Activated CD8-positive, alpha-beta T cell treated with anti-CD3 and anti-CD28 coated beads for 36 hours (primary cell): ENCODE data around the gene SPATS2L. TPM values are rescaled to one million over a fixed set of nuclear protein-coding genes. Genes with fewer than 3 reads are reported as not detected.

Experiments
- ATAC-seq: fragments of 200-7000 bp; cut with Tn5 transposase; one replicate; pipeline ENCODE4 v1.10.0; 2021; ENCODE audit warnings: mild to moderate bottlenecking, moderate library complexity
- CTCF ChIA-PET: fragments of 350-600 bp; sonication (Branson Sonifier 250); formaldehyde crosslinking; loops from one replicate; lab custom pipeline; 2021; ENCODE audit warnings: antibody characterized with exemption; lab: Charles Lee
- POLR2A ChIA-PET: fragments of 350-600 bp; sonication (Branson Sonifier 250); formaldehyde crosslinking; loops from one replicate; lab custom pipeline; 2021; ENCODE audit warnings: antibody characterized with exemption; lab: Charles Lee
- DNase-seq: peaks from one replicate; pipeline ENCODE4 v3.0.0-alpha.2; 2020
- H3K27ac Mint-ChIP-seq: one replicate; pipeline ENCODE4 v1.8.0; 2021; ENCODE audit warnings: mild to moderate bottlenecking, mixed read lengths
- H3K27me3 Mint-ChIP-seq: one replicate; pipeline ENCODE4 v1.8.0; 2021; ENCODE audit warnings: mixed read lengths
- H3K36me3 Mint-ChIP-seq: one replicate; pipeline ENCODE4 v1.8.0; 2021; ENCODE audit warnings: low read depth, mixed read lengths
- H3K4me1 Mint-ChIP-seq: one replicate; pipeline ENCODE4 v1.8.0; 2021; ENCODE audit warnings: low read depth, mixed read lengths
- H3K4me3 Mint-ChIP-seq: one replicate; pipeline ENCODE4 v1.8.0; 2021; ENCODE audit warnings: mild to moderate bottlenecking, moderate library complexity, mixed read lengths
- H3K9me3 Mint-ChIP-seq: one replicate; pipeline ENCODE4 v1.8.0; 2021; ENCODE audit warnings: mixed read lengths
- CTCF ChIP-seq: fragments of 200-600 bp; IDR thresholded peaks from one replicate; pipeline ENCODE4 v1.8.0; 2022; ENCODE audit warnings: antibody characterized with exemption, mild to moderate bottlenecking
- intact Hi-C: fragments of 100-400 bp; cut with micrococcal nuclease; formaldehyde crosslinking; loops from one replicate; pipeline ENCODE4 v1.10.0; 2022
- total RNA-seq, 2 experiments: library from RNA; stranded (reverse); gene quantifications; one replicate each; pipeline ENCODE4 v1.2.3, GENCODE V29; 2021

SPATS2L gene
- total RNA-seq, 2 experiments from 2014 or later, result 5.7 to 9.0 TPM

GRCh38 chr2:200385063-200385635 is 78.7 kb downstream of the SPATS2L start:
- DNase-seq, result no peak
- POLR2A ChIA-PET, result interaction anchor here (1.0 kb wide), 1 partner anchor 14 kb away, joined by 3 read pairs; no protein-coding TSS in a partner anchor
- intact Hi-C loops, result no loop called here
- no peaks in the 10 kb centered on the region for H3K27me3 Mint-ChIP-seq
- no peak for TF ChIP-seq CTCF
- H3K36me3 Mint-ChIP-seq, result no peaks in the 10 kb centered on the region
- ATAC-seq, result no peak
- peaks cover 16% of the 10 kb centered on the region for H3K4me1 Mint-ChIP-seq
- H3K9me3 Mint-ChIP-seq, result no peaks in the 10 kb centered on the region
- no peak overlapping the region for H3K27ac Mint-ChIP-seq
- CTCF ChIA-PET, result no interaction called here
- H3K4me3 Mint-ChIP-seq, result no peak overlapping the region

GRCh38 chr2:200393191-200393590 is 86.7 kb downstream of the SPATS2L start:
- DNase-seq, result no peak
- no peak for TF ChIP-seq CTCF
- ChIA-PET CTCF (no interaction called here), POLR2A (interaction anchor here (0.9 kb wide), 1 partner anchor 30 kb away, joined by 3 read pairs; no protein-coding TSS in a partner anchor)
- intact Hi-C loops, result no loop called here
- Mint-ChIP-seq H3K27ac (no peak overlapping the region), H3K27me3 (no peaks in the 10 kb centered on the region), H3K4me1 (no peaks in the 10 kb centered on the region), H3K4me3 (no peak overlapping the region), H3K9me3 (no peaks in the 10 kb centered on the region), H3K36me3 (no peaks in the 10 kb centered on the region)
- no peak for ATAC-seq

DNA sequence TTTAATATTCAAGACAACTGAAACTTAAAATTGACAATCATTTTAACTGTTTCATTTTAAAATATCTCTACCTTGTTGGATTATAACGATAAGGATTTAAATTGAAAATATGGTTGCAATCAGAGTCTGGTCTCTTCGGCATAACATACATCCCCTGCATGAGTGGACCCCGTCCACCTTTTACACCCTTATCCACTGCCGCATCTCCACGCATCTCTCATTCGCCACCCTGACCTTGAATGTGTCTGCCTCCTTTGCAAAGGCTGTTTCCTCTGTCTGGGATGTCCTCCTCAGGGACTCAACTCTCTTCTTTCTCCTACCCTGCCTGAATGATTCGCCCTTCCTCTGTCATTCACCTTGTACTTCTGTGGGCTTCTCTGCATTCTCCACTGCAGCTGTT is 87.6 kb downstream of the SPATS2L start:
- Mint-ChIP-seq H3K9me3 (no peaks in the 10 kb centered on the region), H3K27me3 (no peaks in the 10 kb centered on the region), H3K27ac (no peak overlapping the region), H3K4me3 (no peak overlapping the region), H3K4me1 (no peaks in the 10 kb centered on the region), H3K36me3 (no peaks in the 10 kb centered on the region)
- no peak for TF ChIP-seq CTCF
- intact Hi-C loops, result no loop called here
- ATAC-seq, result no peak
- CTCF ChIA-PET, result interaction anchor here (0.9 kb wide), 1 partner anchor 77 kb away, joined by 3 read pairs; no protein-coding TSS in a partner anchor
- POLR2A ChIA-PET, result no interaction called here
- no peak for DNase-seq

GRCh38 chr2:200396781-200397242 is 90.3 kb downstream of the SPATS2L start:
- intact Hi-C loops, result no loop called here

More at GRCh38 chr2:200396781-200397242, 90.3 kb downstream of the SPATS2L start:
- ATAC-seq (no peak), DNase-seq (no peak)
- Mint-ChIP-seq H3K27me3 (no peaks in the 10 kb centered on the region), H3K27ac (no peak overlapping the region), H3K36me3 (no peaks in the 10 kb centered on the region), H3K4me1 (peaks cover 2% of the 10 kb centered on the region), H3K4me3 (no peak overlapping the region), H3K9me3 (no peaks in the 10 kb centered on the region)
- CTCF ChIA-PET, result no interaction called here
- POLR2A ChIA-PET, result no interaction called here
- TF ChIP-seq CTCF, result no peak
